Gastroesophageal sphincter (tissue), 3 donors: Measurements from ENCODE around the gene CIBAR2.

Source experiments
- CTCF ChIP-seq, 4 experiments: fragments of 200-600 bp in 2 of 4; fragments of 450-650 bp in 2 of 4; sonication (generic) in 1 of 4; IDR thresholded peaks; one replicate each; pipeline ENCODE4 v1.5.1; 2017 to 2019; ENCODE audit warnings: antibody characterized with exemption in 4 of 4, mild to moderate bottlenecking in 2 of 4, moderate library complexity in 2 of 4
- POLR2A ChIP-seq, 2 donors: fragments of 450-650 bp; IDR thresholded peaks; one replicate each; pipeline ENCODE4 v1.6.1; 2017; ENCODE audit warnings: antibody characterized with exemption in 2 of 2, mild to moderate bottlenecking in 2 of 2, moderate library complexity in 1 of 2

GRCh38 chr16:85067024-85067423, 45.2 kb downstream of the CIBAR2 start:
- TF ChIP-seq CTCF (IDR thresholded peaks at IDR 0.05) (no peak), POLR2A (IDR thresholded peaks at IDR 0.05) (no peak)
